Hematopoietic multipotent progenitor cell (in vitro differentiated cells): ENCODE results near the gene FOXK2. TPM values are rescaled to one million over a fixed set of nuclear protein-coding genes. Genes with fewer than 3 reads are reported as not detected.
"Not testable (repeated sequence)": the region's sequence is repeated elsewhere in the genome, so short reads cannot be mapped to it uniquely, and the experiment has no call there.

Source experiments
- DNase-seq, 3 donors: peaks; one replicate each; pipeline ENCODE4 v3.0.0-alpha.2; 2011 to 2015; ENCODE audit warnings: low read depth in 2 of 3, low spot score in 2 of 3
- total RNA-seq: library from RNA; depleted of rRNA; stranded (reverse); fragments of >200 nt; gene quantifications from one replicate; pipeline ENCODE4 v1.2.3, GENCODE V29; 2012

FOXK2 gene
- total RNA-seq, 1 donor = 47.9 TPM

- DNase-seq = peak; percentile 69 to 92 (median 89)
Measured at GRCh38 chr17:82494236-82495055, 25.1 kb upstream of the FOXK2 start.

- no peak for DNase-seq
Measured at GRCh38 chr17:82495844-82496528, 23.5 kb upstream of the FOXK2 start.

DNA sequence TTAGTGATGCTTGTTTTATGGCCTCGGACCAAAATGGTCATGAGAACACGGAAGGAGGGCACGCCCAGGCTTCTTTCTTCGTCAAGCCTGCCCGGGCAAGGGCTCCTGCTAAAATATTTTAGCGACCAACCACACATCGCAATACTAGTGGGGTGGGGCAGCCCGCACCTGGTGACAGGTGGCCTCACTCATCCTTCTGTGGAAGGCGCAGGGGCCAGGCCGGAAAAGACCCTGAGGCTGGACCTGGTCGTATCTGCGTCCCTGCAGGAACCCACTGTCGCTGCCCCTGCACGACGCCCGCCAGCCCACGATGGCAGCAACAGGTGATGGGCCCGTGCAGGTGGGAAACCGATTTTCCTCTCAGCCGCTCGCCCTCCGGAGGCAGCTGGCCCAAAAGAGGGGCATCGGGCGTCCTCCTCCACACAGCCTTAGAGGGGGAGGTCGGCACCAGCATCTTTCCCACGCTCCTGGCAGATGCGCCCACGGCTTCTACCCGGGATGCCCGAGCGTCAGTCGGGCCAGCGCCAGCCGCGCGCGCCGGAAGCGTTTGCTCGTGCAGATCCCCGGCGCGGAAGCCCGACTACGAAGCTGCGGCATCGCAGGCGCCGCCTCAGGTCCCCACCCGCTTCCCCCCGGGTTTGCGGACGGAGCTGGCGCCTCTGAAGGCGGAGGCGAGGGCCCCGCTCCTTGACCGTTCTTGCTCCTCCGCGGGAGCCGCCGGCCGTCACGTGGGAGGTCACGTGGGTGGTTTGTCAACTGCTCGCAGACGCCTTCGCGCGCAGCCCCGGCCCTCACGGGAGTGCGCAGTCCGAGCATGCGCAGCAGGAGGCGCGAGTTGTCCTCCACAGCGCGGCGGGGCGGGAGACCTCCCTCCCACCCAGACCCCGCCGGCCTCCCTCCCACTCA lies 22.8 kb upstream of the FOXK2 start:
- DNase-seq = peak; percentile 79 to 92 (median 91)

GRCh38 chr17:82497483-82498405 lies 21.8 kb upstream of the FOXK2 start:
- DNase-seq = peak in 2 of 3 donors; percentile 48 to 54

DNA sequence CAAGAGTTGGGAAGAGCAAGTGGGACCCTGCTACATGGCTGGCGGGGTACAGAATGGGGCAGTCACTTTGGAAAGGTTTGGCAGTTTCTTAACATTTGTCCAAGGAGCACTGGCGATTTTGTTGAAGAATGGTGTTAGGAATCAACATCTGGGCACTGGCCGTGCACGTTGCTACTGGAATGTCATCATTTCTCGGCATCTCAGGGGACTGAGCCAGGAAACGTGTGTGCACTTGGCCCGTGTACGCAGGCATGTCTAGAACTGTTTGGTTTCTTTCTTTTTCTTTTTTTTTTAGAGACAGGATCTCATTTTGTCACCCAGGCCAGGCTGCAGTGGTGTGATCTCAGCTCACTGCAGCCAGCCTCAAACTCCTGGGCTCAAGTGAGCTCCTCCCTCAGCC lies 17.3 kb upstream of the FOXK2 start:
- no peak for DNase-seq

- no peak for DNase-seq
Measured at GRCh38 chr17:82503094-82503727, 16.3 kb upstream of the FOXK2 start.

DNA sequence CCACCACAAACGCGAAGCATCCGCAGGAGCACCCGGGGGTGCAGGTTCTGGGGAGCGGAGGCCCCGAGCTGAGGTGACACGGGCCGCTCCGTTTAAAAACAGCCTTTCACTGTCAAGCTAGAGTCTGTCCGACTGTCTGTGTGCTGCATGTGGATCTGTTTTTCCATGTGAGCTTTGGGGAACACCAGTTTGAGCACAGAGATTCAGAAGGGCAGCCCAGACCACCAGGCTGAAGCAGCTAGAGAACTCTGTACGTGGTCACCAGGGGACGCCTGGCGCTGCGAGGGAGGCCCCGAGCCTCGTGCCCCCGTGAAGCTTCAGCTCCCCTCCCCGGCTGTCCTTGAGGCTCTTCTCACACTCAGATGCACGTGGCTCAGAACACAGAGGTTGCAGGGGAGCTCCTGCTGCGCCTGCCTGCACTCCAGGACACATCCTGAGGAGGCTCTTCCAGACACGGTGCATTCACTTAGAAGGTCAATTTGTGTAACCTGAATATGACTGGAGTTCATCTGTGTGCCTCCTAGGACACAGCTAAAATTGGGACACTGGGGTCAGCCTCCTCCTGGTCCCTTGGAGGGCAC lies 15.7 kb upstream of the FOXK2 start:
- DNase-seq = no peak

- DNase-seq = no peak
Measured at GRCh38 chr17:82505296-82505695, 14.2 kb upstream of the FOXK2 start.

DNA sequence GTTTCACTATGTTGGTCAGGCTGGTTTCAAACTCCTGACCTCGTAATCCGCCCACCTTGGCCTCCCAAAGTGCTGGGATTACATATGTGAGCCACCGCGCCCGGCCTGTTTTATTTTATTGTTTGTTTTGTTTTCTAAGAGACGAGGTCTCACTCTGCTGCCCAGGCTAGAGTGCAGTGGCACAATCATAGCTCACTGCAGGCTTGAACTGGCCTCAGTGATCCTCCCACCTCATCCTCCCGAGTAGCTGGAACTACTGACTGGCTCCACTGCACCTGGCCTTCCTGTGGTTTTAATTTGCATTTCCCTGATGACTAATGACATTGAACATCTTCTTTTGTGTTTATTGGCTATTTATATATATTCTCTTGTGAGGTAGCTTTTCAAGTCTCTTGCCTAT lies 13.1 kb upstream of the FOXK2 start:
- DNase-seq = not testable (repeated sequence)

DNA sequence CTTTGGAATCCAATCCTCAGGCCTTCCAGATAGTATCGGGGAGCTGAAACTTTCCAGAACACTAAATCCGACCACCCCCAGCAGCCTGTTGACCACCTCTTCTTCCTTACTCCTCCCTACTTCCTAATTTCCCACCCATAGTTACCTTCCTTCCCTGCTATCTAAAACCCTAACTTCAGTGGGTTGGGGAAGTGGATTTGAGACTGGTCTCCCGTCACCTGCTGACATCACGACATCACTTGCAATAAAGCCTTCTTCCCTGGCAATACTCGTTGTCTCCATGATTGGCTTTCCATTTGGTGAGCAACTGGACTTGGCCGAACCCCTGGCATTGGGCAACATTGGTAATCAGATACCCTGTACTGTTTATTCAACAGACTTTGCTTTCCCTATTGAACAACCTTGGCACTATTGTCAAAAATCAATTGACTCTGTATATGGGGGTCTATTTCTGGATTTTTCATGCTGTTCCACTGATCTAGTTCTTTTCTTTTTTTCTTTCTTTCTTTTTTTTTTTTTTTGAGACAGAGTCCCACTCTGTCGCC lies 11.8 kb upstream of the FOXK2 start:
- no peak for DNase-seq

GRCh38 chr17:82511642-82512041 lies 7.9 kb upstream of the FOXK2 start:
- DNase-seq = not testable (repeated sequence)

DNA sequence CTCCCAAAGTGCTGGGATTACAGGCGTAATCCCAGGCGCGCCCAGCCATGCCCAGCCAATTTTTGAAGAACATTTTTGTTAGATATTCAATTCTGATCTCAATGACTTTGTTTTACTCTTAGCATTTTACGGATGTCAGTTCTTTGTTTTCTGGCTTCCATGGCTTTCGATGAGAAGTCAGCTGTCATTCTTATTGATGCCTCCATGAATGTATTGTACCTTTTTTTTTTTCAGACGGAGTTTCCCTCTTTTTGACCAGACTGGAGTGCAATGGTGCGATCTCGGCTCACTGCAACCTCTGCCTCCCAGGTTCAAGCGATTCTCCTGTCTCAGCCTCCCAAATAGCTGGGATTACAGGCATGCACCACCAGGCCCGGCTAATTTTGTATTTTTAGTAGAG lies 5.7 kb upstream of the FOXK2 start:
- not testable (repeated sequence) for DNase-seq

- DNase-seq = no peak
Measured at GRCh38 chr17:82517230-82517865, 2.2 kb upstream of the FOXK2 start.

DNA sequence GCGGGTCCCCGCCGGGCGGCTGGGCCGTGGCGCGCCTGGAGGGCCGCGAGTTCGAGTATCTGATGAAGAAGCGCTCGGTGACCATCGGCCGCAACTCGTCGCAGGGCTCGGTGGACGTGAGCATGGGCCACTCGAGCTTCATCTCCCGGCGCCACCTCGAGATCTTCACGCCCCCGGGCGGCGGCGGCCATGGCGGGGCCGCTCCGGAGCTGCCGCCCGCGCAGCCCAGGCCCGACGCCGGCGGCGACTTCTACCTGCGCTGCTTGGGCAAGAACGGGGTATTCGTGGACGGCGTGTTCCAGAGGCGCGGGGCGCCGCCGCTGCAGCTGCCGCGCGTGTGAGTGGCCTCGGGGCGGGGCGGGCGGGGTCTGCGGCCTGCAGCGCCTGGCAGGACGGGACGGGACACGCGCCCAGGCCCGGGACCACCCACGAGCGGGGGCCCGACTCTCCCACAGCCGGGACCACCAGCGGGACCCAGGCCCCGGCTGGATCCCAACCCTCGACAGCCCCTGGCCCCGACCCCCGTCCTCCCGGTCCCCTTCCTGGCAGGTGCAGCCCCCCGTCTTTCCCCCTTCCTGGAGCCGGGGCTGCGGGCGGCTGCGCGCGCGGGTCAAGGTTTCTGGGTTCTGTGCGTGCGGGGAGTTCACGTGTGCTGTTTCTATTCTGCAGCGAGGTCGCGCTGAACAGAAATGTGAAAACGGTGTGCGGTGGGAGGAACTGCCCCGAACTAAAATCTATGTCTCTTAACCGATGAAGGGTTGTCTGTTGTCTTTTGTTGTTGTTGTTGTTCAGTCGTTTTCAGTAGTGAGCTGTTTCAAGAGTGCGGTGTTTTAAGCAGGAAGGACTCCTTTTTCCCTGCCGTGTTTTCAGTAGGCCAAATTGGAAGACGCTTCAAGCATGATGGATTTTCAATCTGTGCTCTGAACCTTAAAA lies 705 bp downstream of the FOXK2 start:
- peak in 2 of 3 donors; percentile 31 to 40 for DNase-seq

DNA sequence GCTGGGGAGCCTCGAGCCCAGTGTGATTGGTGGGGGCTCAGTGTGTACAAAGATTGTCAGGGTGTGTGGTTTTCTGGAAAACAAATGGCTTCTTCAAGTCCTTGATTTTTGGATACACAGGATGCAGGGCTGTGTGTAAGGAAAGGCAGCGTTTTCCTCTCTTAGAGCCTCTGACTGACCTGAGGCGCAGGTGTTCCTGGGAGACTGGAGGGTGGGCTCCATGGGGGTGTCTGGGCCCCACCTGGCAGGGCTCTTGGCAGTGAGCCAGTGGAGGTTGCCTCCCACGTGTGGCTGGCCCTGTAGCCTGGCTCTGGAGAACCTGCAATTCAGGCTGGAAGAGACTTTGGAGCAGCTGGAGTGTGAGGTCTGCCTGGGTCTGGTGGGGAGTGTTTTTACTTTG lies 5.0 kb downstream of the FOXK2 start:
- no peak for DNase-seq

DNA sequence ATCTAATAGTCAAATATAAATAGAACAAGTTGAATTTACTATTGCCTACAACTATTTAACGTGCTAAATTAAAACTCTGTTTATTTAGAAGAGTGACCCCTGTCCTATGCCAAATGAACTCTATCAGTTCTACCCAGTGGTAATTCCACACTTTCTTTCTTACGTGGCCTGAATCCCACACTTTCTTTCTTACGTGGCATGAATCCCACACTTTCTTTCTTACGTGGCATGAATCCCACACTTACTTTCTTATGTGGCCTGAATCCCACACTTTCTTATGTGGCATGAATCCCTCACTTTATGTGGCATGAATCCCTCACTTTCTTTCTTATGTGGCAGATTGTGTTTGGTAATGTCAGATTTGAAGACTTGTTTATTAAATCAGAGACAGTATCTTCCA lies 6.2 kb downstream of the FOXK2 start:
- DNase-seq = no peak

DNA sequence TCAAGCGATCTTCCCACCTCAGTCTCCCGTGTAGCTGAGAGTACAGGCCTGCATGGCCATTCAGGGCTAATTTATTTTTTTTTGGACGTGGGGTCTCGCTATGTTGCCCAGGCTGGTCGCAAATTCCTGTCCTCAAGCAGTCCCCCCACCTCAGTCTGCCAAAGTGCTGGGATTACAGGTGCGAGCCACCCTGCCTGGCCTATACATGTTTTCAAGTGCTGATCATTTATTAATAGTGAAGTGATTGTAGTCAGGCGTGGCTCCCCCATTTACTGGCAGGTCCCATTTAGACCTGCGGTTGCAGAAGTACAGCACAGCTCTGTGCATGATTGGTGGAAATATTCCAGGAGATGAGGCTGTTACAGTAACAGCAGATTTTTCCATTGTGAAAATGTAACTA lies 8.4 kb downstream of the FOXK2 start:
- DNase-seq = no peak
